A549 (cell line): ENCODE data around the gene RIPOR2. TPM values are rescaled to one million over a fixed set of nuclear protein-coding genes. Genes with fewer than 3 reads are reported as not detected.

Experiments
- ATAC-seq, 2 experiments: fragments of 200-7000 bp in 1 of 2; fragments of >200 bp in 1 of 2; cut with Nextera tagmentation in 1 of 2; cut with Tn5 transposase in 1 of 2; 3 replicates each; pipeline versions ENCODE4 v1.8.0 to v1.9.1; 2018 to 2020; ENCODE audit warnings: mild to moderate bottlenecking in 1 of 2, moderate library complexity in 1 of 2
- CTCF ChIA-PET: fragments of 300-600 bp; sonication (Branson Sonifier 250); formaldehyde crosslinking; extraction: SDS; loops from one replicate; lab custom pipeline; 2021; ENCODE audit warnings: antibody characterized with exemption, inconsistent platforms; lab: Yijun Ruan, JAX
- POLR2A ChIA-PET: fragments of 350-600 bp; formaldehyde crosslinking; extraction: SDS; loops from one replicate; lab custom pipeline; 2021; ENCODE audit warnings: antibody characterized with exemption, inconsistent platforms; lab: Yijun Ruan, JAX
- DNase-seq, 2 experiments: peaks; one replicate each; pipeline versions ENCODE4 v3.0.0 to v3.0.0-alpha.2; 2011 to 2016; ENCODE audit warnings: low read depth in 1 of 2, low spot score in 1 of 2
- FAIRE-seq: peaks from 2 replicates; lab custom pipeline; 2011; peaks lifted over from hg19 to GRCh38; lab: Jason Lieb, UNC
- H3K27ac ChIP-seq, 2 experiments: fragments of >200 bp; sonication (Bioruptor Twin); formaldehyde crosslinking; 3 replicates each; pipeline ENCODE4 v1.5.1; 2016 to 2017
- H3K4me1 ChIP-seq: fragments of >200 bp; sonication (Bioruptor Twin); formaldehyde crosslinking; 3 replicates; pipeline ENCODE4 v1.6.1; 2016
- H3K4me2 ChIP-seq: fragments of >200 bp; sonication (Bioruptor Twin); formaldehyde crosslinking; 3 replicates; pipeline ENCODE4 v1.6.1; 2016
- H3K4me3 ChIP-seq: fragments of >200 bp; sonication (Bioruptor Twin); formaldehyde crosslinking; 3 replicates; pipeline ENCODE4 v1.5.1; 2016
- H3K9me3 ChIP-seq: fragments of >200 bp; sonication (Bioruptor Twin); formaldehyde crosslinking; 3 replicates; pipeline ENCODE4 v1.6.1; 2016
- CBX2 ChIP-seq: fragments of 200-600 bp; sonication (generic); IDR thresholded peaks from 2 replicates; pipeline ENCODE4 v1.6.1; 2016; ENCODE audit warnings: low read depth, mild to moderate bottlenecking, borderline replicate concordance
- CEBPB ChIP-seq, 2 experiments: fragments of >200 bp in 1 of 2; sonication (Bioruptor Twin) in 1 of 2; formaldehyde crosslinking in 1 of 2; IDR thresholded peaks; 2 replicates each; pipeline ENCODE4 v1.6.1; 2012 to 2016
- EHMT2 ChIP-seq: fragments of 200-600 bp; sonication (generic); IDR thresholded peaks from 2 replicates; pipeline ENCODE4 v1.6.1; 2016; ENCODE audit warnings: antibody characterized with exemption, low read depth, mild to moderate bottlenecking, moderate library complexity
- ESRRA ChIP-seq: fragments of 150-350 bp; IDR thresholded peaks from 2 replicates; pipeline ENCODE4 v1.6.1; 2014; ENCODE audit warnings: mild to moderate bottlenecking, low read length, borderline replicate concordance
- FOSB ChIP-seq: fragments of 250-450 bp; sonication (Bioruptor Pico); IDR thresholded peaks from 2 replicates; pipeline ENCODE4 v1.5.0; 2020; ENCODE audit warnings: mild to moderate bottlenecking, moderate library complexity
- FOXS1 ChIP-seq: fragments of 250-450 bp; sonication (Bioruptor Pico); IDR thresholded peaks from 2 replicates; pipeline ENCODE4 v1.5.0; 2020; ENCODE audit warnings: mild to moderate bottlenecking, moderate library complexity
- HDAC2 ChIP-seq: fragments of 200-600 bp; sonication (generic); IDR thresholded peaks from 2 replicates; pipeline ENCODE4 v1.6.1; 2016
- HEYL ChIP-seq: fragments of 250-450 bp; sonication (Bioruptor Pico); IDR thresholded peaks from 2 replicates; pipeline ENCODE4 v1.8.0; 2021; ENCODE audit warnings: mild to moderate bottlenecking, moderate library complexity
- HMGXB4 ChIP-seq: fragments of 250-450 bp; sonication (Bioruptor Pico); IDR thresholded peaks from 2 replicates; pipeline ENCODE4 v1.5.0; 2021; ENCODE audit warnings: mild to moderate bottlenecking, moderate library complexity, borderline replicate concordance
- KDM1A ChIP-seq: fragments of 200-600 bp; sonication (generic); IDR thresholded peaks from 2 replicates; pipeline ENCODE4 v1.6.1; 2016; ENCODE audit warnings: low read depth, mild to moderate bottlenecking
- KDM5A ChIP-seq: fragments of 200-600 bp; sonication (generic); IDR thresholded peaks from 2 replicates; pipeline ENCODE4 v1.6.1; 2016; ENCODE audit warnings: antibody characterized with exemption, mild to moderate bottlenecking
- MAFK ChIP-seq: fragments of 450-650 bp; IDR thresholded peaks from 2 replicates; pipeline ENCODE4 v1.6.1; 2014; ENCODE audit not compliant: partially characterized antibody
- MAZ ChIP-seq: fragments of 150-350 bp; IDR thresholded peaks from 2 replicates; pipeline ENCODE4 v1.6.1; 2014; ENCODE audit warnings: antibody characterized with exemption, low read depth, low read length, borderline replicate concordance
- NFE2L2 ChIP-seq: fragments of 150-350 bp; conservative IDR thresholded peaks from 2 replicates; pipeline ENCODE4 v1.6.1; 2014; ENCODE audit warnings: low read length
- NPAS2 ChIP-seq: fragments of 250-450 bp; sonication (Bioruptor Pico); IDR thresholded peaks from 2 replicates; pipeline ENCODE4 v1.8.0; 2022; ENCODE audit warnings: mild to moderate bottlenecking, moderate library complexity, borderline replicate concordance
- NR3C1 ChIP-seq: fragments of >200 bp; sonication (Bioruptor Twin); formaldehyde crosslinking; IDR thresholded peaks from 3 replicates; pipeline ENCODE4 v1.6.1; 2017
- POLR2A ChIP-seq: IDR thresholded peaks from 2 replicates; pipeline ENCODE4 v1.6.1; 2012; ENCODE audit warnings: mild to moderate bottlenecking, low read length
- POLR2AphosphoS2 ChIP-seq: conservative IDR thresholded peaks from 2 replicates; pipeline ENCODE4 v1.6.1; 2012; ENCODE audit warnings: low read length, improper control_type of control experiment, inconsistent platforms
- RARB ChIP-seq: fragments of 250-450 bp; sonication (Bioruptor Pico); IDR thresholded peaks from 2 replicates; pipeline ENCODE4 v1.8.0; 2021; ENCODE audit warnings: mild to moderate bottlenecking, moderate library complexity
- RCOR1 ChIP-seq: fragments of 150-350 bp; IDR thresholded peaks from 2 replicates; pipeline ENCODE4 v1.6.1; 2014; ENCODE audit warnings: antibody characterized with exemption, low read length, low read depth
- REST ChIP-seq: fragments of 200-600 bp; sonication (generic); IDR thresholded peaks from 2 replicates; pipeline ENCODE4 v1.6.1; 2016; ENCODE audit warnings: antibody characterized with exemption, mild to moderate bottlenecking, moderate library complexity
- SMC3 ChIP-seq: fragments of >200 bp; sonication (Bioruptor Twin); formaldehyde crosslinking; IDR thresholded peaks from 3 replicates; pipeline ENCODE4 v1.6.1; 2018; ENCODE audit warnings: inconsistent platforms
- SREBF2 ChIP-seq: fragments of 450-650 bp; IDR thresholded peaks from 2 replicates; pipeline ENCODE4 v1.6.1; 2014; ENCODE audit warnings: mild to moderate bottlenecking, moderate library complexity
- TFCP2L1 ChIP-seq: fragments of 250-450 bp; sonication (Bioruptor Pico); IDR thresholded peaks from 2 replicates; pipeline ENCODE4 v1.5.0; 2021; ENCODE audit warnings: mild to moderate bottlenecking
- USF2 ChIP-seq: fragments of 450-650 bp; IDR thresholded peaks from 2 replicates; pipeline ENCODE4 v1.6.1; 2014; ENCODE audit warnings: antibody characterized with exemption
- ZC3H11A ChIP-seq: fragments of 450-650 bp; IDR thresholded peaks from 2 replicates; pipeline ENCODE4 v1.6.1; 2014; ENCODE audit warnings: antibody characterized with exemption, mild to moderate bottlenecking
- ZFP36 ChIP-seq: fragments of 450-650 bp; IDR thresholded peaks from 2 replicates; pipeline ENCODE4 v1.6.1; 2014; ENCODE audit warnings: borderline replicate concordance; ENCODE audit not compliant: partially characterized antibody
- ZNF302 ChIP-seq: fragments of 250-450 bp; sonication (Bioruptor Pico); IDR thresholded peaks from 2 replicates; pipeline ENCODE4 v1.9.0; 2021; ENCODE audit warnings: inconsistent platforms, mild to moderate bottlenecking, moderate library complexity
- WGBS: methylation state at CpG from one replicate; pipeline ENCODE4 v1.1.6; 2017; ENCODE audit errors: missing lambda C conversion rate; 5-methylcytosine and 5-hydroxymethylcytosine counted together
- polyA plus RNA-seq, 4 experiments: library from polyadenylated mRNA; depleted of rRNA in 3 of 4; stranded (reverse); fragments of >200 nt; fragmentation: RNase III in 1 of 4; extraction: RNeasy Plus Mini Kit Qiagen cat#74134 plus additional on column Dnase treatment in 1 of 4; gene quantifications; 2 replicates in 3 of 4; 3 replicates in 1 of 4; pipeline ENCODE4 v1.2.3, GENCODE V29; 2011 to 2017
- TF ChIP-seq, protein P1 (sequence below): fragments of >200 bp; sonication (Bioruptor Twin); formaldehyde crosslinking; IDR thresholded peaks from 3 replicates; pipeline ENCODE4 v1.5.1; 2016

The RIPOR2 gene
- polyA plus RNA-seq, 2 of the 4 experiments (the other 2 are of a cell fraction), result 0.01 TPM; not detected in 1

- TF ChIP-seq, protein P1, sequence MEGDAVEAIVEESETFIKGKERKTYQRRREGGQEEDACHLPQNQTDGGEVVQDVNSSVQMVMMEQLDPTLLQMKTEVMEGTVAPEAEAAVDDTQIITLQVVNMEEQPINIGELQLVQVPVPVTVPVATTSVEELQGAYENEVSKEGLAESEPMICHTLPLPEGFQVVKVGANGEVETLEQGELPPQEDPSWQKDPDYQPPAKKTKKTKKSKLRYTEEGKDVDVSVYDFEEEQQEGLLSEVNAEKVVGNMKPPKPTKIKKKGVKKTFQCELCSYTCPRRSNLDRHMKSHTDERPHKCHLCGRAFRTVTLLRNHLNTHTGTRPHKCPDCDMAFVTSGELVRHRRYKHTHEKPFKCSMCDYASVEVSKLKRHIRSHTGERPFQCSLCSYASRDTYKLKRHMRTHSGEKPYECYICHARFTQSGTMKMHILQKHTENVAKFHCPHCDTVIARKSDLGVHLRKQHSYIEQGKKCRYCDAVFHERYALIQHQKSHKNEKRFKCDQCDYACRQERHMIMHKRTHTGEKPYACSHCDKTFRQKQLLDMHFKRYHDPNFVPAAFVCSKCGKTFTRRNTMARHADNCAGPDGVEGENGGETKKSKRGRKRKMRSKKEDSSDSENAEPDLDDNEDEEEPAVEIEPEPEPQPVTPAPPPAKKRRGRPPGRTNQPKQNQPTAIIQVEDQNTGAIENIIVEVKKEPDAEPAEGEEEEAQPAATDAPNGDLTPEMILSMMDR, result no peak
- TF ChIP-seq MAFK (no peak), ZNF302 (CRISPR knock-in tag) (no peak), HMGXB4 (no peak), HEYL (CRISPR knock-in tag) (no peak), CBX2 (no peak), POLR2AphosphoS2 (no peak), ZC3H11A (no peak), NPAS2 (CRISPR knock-in tag) (no peak), SMC3 (no peak), FOXS1 (CRISPR knock-in tag) (no peak), EHMT2 (no peak)
Measured at GRCh38 chr6:24967211-24967610, 31.5 kb upstream of the RIPOR2 start (continued).

GRCh38 chr6:24966381-24966780 lies 30.6 kb upstream of the RIPOR2 start:
- no peak for ATAC-seq
- DNase-seq, result no peak
- H3K9me3 ChIP-seq, result peaks cover 2% of the 10 kb centered on the region; the same call in 1 of the 3 replicates
- no peak for TF ChIP-seq ZFP36
- no peak for TF ChIP-seq MAZ
- TF ChIP-seq USF2, result no peak
- no peak for TF ChIP-seq TFCP2L1
- no peak for TF ChIP-seq SREBF2
- TF ChIP-seq KDM1A, result no peak
- no peak for TF ChIP-seq NFE2L2
- TF ChIP-seq MAFK, result no peak
- TF ChIP-seq POLR2A, result no peak
- TF ChIP-seq, all 56 proteins: peak for 0
- Histone ChIP-seq H3K27ac (no peak overlapping the region), H3K4me1 (no peaks in the 10 kb centered on the region), H3K4me3 (no peak overlapping the region), H3K4me2 (no peak overlapping the region)
- ChIA-PET CTCF (interaction anchor here (0.9 kb wide), 1 partner anchor 110 kb away, joined by 3 read pairs; no protein-coding TSS in a partner anchor), POLR2A (no interaction called here)
- no peak for FAIRE-seq
- 41% methylated on average over 4 of the region's 4 CpGs for WGBS

DNA sequence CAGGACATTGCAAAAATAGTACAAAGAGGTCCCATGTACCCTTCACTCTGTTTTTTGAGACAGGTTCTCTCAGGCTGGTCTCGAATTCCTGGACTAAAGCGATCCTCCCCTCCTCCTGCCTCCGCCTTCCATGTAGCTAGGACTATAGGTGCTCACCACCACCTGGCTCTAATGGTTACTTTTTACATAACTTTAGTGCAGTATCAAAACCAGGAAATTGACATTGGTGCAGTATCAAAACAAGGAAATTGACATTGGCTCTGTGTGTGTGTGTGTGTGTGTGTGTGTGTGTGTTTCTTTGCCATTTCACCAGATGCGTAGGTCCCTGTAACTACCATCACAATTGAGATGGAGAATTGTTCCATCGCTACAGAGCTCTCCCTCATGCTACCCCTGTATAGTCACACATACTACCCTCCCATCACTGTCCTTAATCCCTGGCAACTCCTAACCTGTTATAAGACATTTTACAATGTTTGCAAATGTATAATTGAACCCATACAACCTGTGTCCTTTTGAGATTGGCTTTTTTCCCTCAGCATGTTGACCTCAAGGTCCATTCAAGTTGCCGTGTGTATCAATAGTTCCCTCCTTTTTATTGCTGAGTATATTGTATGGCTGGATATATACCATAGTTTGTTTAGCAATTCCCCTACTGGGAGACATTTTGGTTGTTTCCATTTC lies 28.3 kb upstream of the RIPOR2 start:
- Histone ChIP-seq H3K27ac (no peak overlapping the region), H3K4me1 (no peaks in the 10 kb centered on the region), H3K4me2 (no peak overlapping the region), H3K4me3 (no peak overlapping the region), H3K9me3 (peaks cover 2% of the 10 kb centered on the region; the same call in 1 of the 3 replicates)
- 65% methylated on average over 6 of the region's 6 CpGs for WGBS
- DNase-seq, result no peak
- POLR2A ChIA-PET, result no interaction called here
- no peak for ATAC-seq
- CTCF ChIA-PET, result no interaction called here
- FAIRE-seq, result no peak
- TF ChIP-seq FOSB (CRISPR knock-in tag) (no peak), KDM5A (no peak), EHMT2 (no peak), RCOR1 (no peak), POLR2A (no peak), NR3C1 (no peak), ESRRA (no peak), FOXS1 (CRISPR knock-in tag) (no peak), MAZ (no peak), ZC3H11A (no peak), KDM1A (no peak), CEBPB (IDR thresholded peaks at IDR 0.05) (no peak), RARB (no peak), HEYL (CRISPR knock-in tag) (no peak), REST (no peak), HDAC2 (no peak)
